Measurements from ENCODE around the gene RNF186.
"Not testable (repeated sequence)": the region's sequence is repeated elsewhere in the genome, so short reads cannot be mapped to it uniquely, and the experiment has no call there.

Gene RNF186

GRCh38 chr1:19828546-19828945 is 13.5 kb upstream of the RNF186 start:
- CTCF ChIA-PET = no interaction called here
- no peak for DNase-seq (ENCODE audit: extremely low spot score)
- TF ChIP-seq, protein P1, sequence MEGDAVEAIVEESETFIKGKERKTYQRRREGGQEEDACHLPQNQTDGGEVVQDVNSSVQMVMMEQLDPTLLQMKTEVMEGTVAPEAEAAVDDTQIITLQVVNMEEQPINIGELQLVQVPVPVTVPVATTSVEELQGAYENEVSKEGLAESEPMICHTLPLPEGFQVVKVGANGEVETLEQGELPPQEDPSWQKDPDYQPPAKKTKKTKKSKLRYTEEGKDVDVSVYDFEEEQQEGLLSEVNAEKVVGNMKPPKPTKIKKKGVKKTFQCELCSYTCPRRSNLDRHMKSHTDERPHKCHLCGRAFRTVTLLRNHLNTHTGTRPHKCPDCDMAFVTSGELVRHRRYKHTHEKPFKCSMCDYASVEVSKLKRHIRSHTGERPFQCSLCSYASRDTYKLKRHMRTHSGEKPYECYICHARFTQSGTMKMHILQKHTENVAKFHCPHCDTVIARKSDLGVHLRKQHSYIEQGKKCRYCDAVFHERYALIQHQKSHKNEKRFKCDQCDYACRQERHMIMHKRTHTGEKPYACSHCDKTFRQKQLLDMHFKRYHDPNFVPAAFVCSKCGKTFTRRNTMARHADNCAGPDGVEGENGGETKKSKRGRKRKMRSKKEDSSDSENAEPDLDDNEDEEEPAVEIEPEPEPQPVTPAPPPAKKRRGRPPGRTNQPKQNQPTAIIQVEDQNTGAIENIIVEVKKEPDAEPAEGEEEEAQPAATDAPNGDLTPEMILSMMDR (IDR thresholded peaks at IDR 0.05; ENCODE audit: control extremely low read depth, extremely low read depth, low read depth, missing control alignments) = no peak
- POLR2A ChIA-PET = no interaction called here

DNA sequence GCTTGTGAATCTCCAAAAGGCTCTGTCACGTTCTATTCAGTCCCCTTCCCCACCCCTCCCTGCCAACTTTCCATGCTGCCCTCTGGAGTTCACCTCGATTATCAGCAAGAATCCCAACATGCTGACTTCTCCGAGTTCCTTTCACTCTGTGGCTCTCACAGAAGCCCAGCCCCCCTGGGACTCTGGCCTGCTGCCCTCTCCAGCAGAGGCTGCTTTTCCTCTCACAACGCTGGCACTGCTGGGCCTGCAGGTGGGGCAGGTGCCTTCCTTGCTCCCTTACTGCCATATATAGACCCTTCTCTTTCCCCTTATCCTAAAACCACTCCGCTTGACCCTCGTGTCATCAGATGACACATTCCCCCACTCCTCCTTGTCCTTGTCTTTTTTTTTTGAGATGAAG is 10.2 kb upstream of the RNF186 start:
- TF ChIP-seq, protein P1 (IDR thresholded peaks at IDR 0.05; ENCODE audit: control extremely low read depth, extremely low read depth, low read depth, missing control alignments) = no peak
- POLR2A ChIA-PET = no interaction called here

GRCh38 chr1:19824541-19824940 is 9.5 kb upstream of the RNF186 start:
- POLR2A ChIA-PET = no interaction called here
- no peak for DNase-seq (ENCODE audit: extremely low spot score)
- CTCF ChIA-PET = interaction anchor here (2.8 kb wide), 1 partner anchor 12 kb away, joined by 16 read pairs; no protein-coding TSS in a partner anchor
- TF ChIP-seq, protein P1 (IDR thresholded peaks at IDR 0.05; ENCODE audit: control extremely low read depth, extremely low read depth, low read depth, missing control alignments) = no peak

More for the DNA sequence above, 10.2 kb upstream of the RNF186 start:
- no peak for DNase-seq (ENCODE audit: extremely low spot score)
- CTCF ChIA-PET = no interaction called here

DNA sequence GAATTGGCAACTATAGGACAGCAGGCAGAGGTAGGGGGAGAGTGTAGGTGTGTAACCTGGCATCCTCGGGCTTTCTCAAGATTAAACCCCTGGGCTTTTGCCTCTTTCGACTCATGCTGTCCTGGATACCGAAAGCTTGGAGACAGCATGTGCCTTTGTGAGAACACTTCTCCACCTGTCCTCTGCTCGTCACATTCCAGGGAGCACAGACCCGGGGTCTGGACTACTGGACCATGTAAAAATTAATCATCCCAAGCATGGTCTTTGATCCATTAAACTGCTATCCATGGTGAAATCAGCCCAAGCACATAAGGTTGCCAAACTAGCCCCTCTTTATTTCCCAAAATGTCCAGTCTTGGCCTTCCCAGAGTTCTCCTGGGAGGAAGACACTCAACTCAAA is 9.0 kb upstream of the RNF186 start:
- POLR2A ChIA-PET = no interaction called here
- DNase-seq (ENCODE audit: extremely low spot score) = no peak
- CTCF ChIA-PET = interaction anchor here (2.8 kb wide), 1 partner anchor 12 kb away, joined by 16 read pairs; no protein-coding TSS in a partner anchor
- TF ChIP-seq, protein P1 (IDR thresholded peaks at IDR 0.05; ENCODE audit: control extremely low read depth, extremely low read depth, low read depth, missing control alignments) = no peak

DNA sequence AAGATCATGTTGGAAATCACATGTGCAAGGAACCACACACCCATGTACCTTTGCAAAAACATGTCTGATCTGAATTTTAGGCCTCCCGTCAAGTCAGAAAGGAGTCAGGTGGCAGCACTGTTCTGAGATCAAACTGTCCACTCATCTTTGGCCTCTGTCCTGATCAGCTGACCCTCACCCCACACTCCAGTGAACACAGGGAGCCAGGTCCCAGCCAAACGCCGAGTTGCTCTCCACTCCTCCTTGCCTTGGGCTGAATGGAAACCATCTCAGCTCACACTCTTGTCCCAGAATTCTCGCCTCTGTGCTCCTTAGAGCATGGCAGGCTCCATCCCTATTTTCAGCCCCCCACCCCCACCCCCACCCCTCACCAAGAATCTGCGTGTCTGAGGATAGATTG is 4.6 kb upstream of the RNF186 start:
- POLR2A ChIA-PET = no interaction called here

GRCh38 chr1:19818324-19818723 is 3.2 kb upstream of the RNF186 start:
- POLR2A ChIA-PET = no interaction called here
- no peak for DNase-seq (ENCODE audit: extremely low spot score)
- CTCF ChIA-PET = no interaction called here
- TF ChIP-seq, protein P1 (IDR thresholded peaks at IDR 0.05; ENCODE audit: control extremely low read depth, extremely low read depth, low read depth, missing control alignments) = no peak

More for the DNA sequence above, 4.6 kb upstream of the RNF186 start:
- TF ChIP-seq, protein P1 (IDR thresholded peaks at IDR 0.05; ENCODE audit: control extremely low read depth, extremely low read depth, low read depth, missing control alignments) = no peak
- no peak for DNase-seq (ENCODE audit: extremely low spot score)
- CTCF ChIA-PET = no interaction called here

GRCh38 chr1:19817160-19817559 is 2.1 kb upstream of the RNF186 start:
- CTCF ChIA-PET = no interaction called here
- no peak for DNase-seq (ENCODE audit: extremely low spot score)
- POLR2A ChIA-PET = no interaction called here
- TF ChIP-seq, protein P1 (IDR thresholded peaks at IDR 0.05; ENCODE audit: control extremely low read depth, extremely low read depth, low read depth, missing control alignments) = no peak

DNA sequence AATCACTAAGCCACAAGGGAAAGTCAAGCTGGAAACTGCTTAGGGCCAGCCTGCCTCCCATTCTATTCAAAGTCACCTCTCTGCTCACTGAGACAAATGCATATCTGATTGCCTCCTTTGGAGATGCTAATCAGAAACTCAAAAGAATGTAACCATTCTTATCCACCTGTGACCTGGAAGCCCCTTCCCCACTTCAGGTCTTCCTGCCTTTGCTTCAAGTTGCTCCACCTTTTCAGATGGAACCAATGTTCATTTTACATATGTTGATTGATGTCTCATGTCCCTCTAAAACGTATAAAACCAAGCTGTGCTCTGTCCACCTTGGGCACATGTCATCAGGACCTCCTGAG is 1.6 kb upstream of the RNF186 start:
- POLR2A ChIA-PET, CTCF ChIA-PET: not testable (repeated sequence)

More for the DNA sequence above, 1.6 kb upstream of the RNF186 start:
- not testable (repeated sequence) for DNase-seq (ENCODE audit: extremely low spot score)
